OCI-LY3 (cell line): ENCODE data around the gene XK.

Source experiments
- H2AFZ ChIP-seq: fragments of 200-600, 300-600 bp; shearing (Covaris generic); 2 replicates; pipeline ENCODE4 v1.6.0; 2014; ENCODE audit warnings: antibody characterized with exemption, low read depth, low read length
- H3K27ac ChIP-seq: fragments of 200-600, 300-600 bp; sonication (generic); 2 replicates; pipeline ENCODE4 v1.5.1; 2014; ENCODE audit warnings: mild to moderate bottlenecking, low read length, moderate library complexity, mixed read lengths
- H3K27me3 ChIP-seq: fragments of 200-600, 300-600 bp; sonication (generic); 2 replicates; pipeline ENCODE4 v1.6.1; 2014; ENCODE audit warnings: low read depth, low read length, mixed read lengths
- H3K36me3 ChIP-seq: fragments of 200-600, 300-600 bp; sonication (generic); replicated peaks from 2 replicates; pipeline ENCODE3; 2014; ENCODE audit warnings: low read depth, low read length, mixed read lengths
- H3K4me1 ChIP-seq: fragments of 300-600, 200-600 bp; sonication (generic); 2 replicates; pipeline ENCODE4 v1.6.1; 2014; ENCODE audit warnings: low read length, mixed read lengths
- H3K4me2 ChIP-seq: fragments of 200-600, 300-600 bp; sonication (generic); 2 replicates; pipeline ENCODE4 v1.6.1; 2014; ENCODE audit warnings: low read length, mixed read lengths
- H3K4me3 ChIP-seq: fragments of 300-600, 200-600 bp; sonication (generic); 2 replicates; pipeline ENCODE4 v1.5.1; 2014; ENCODE audit warnings: antibody characterized with exemption, mild to moderate bottlenecking, low read length, moderate library complexity
- H3K79me2 ChIP-seq: fragments of 300-600, 200-600 bp; shearing (Covaris generic); 2 replicates; pipeline ENCODE4 v1.6.1; 2014; ENCODE audit warnings: mild to moderate bottlenecking, low read length, mixed read lengths
- H3K9ac ChIP-seq: fragments of 300-600, 200-600 bp; shearing (Covaris generic); 2 replicates; pipeline ENCODE4 v1.6.0; 2014; ENCODE audit warnings: mild to moderate bottlenecking, low read length, moderate library complexity
- H3K9me3 ChIP-seq: fragments of 200-600, 300-600 bp; shearing (Covaris generic); 2 replicates; pipeline ENCODE4 v1.6.1; 2014; ENCODE audit warnings: low read length, mixed read lengths; ENCODE audit not compliant: insufficient read depth
- H4K20me1 ChIP-seq: fragments of 200-600, 300-600 bp; sonication (generic); 2 replicates; pipeline ENCODE4 v1.6.1; 2016; ENCODE audit warnings: low read length, mixed read lengths; ENCODE audit not compliant: insufficient read depth
- EZH2phosphoT487 ChIP-seq: fragments of 200-600 bp; shearing (Covaris generic); IDR thresholded peaks from 2 replicates; pipeline ENCODE4 v1.6.1; 2018; ENCODE audit warnings: antibody characterized with exemption, mixed run types, low read depth
- TF ChIP-seq, protein P1 (sequence below): fragments of 200-600, 300-600 bp; sonication (generic); IDR thresholded peaks from 2 replicates; pipeline ENCODE4 v1.5.1; 2014; ENCODE audit warnings: antibody characterized with exemption, low read length, low read depth

Gene XK

DNA sequence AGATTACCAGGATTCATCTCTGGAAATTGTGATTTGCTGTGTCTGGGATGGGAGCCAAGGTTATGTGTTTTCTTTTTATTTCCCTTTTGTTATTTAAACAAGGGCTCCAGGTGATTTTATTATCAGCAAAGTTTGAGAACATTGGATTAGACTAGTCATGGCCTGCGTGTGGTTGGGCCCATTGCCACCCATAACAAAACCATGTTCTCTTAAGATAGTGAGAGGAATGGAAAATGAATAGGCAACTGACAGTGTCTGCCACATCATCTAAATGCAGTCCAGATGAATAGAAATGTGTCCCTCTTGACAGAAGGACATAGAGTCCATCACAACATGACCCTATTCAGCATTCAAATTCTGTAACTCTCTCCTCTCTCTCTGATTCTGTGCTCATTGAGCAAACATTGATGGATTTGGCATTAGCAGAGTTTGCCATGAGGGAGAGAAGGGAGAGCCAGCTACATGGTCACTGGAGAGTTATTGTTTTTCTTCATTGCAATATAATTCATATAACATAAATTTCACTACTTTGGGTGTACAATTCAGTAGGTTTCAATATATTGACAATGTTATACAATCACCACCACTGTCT is 11.7 kb downstream of the XK start:
- Histone ChIP-seq H3K27ac (no peak overlapping the region), H3K4me3 (no peak overlapping the region), H2AFZ (no peak overlapping the region), H4K20me1 (no peaks in the 10 kb centered on the region), H3K4me1 (no peaks in the 10 kb centered on the region), H3K4me2 (no peak overlapping the region), H3K9ac (no peak overlapping the region), H3K36me3 (no peaks in the 10 kb centered on the region), H3K9me3 (no peaks in the 10 kb centered on the region), H3K27me3 (no peaks in the 10 kb centered on the region), H3K79me2 (no peaks in the 10 kb centered on the region)
- TF ChIP-seq, protein P1, sequence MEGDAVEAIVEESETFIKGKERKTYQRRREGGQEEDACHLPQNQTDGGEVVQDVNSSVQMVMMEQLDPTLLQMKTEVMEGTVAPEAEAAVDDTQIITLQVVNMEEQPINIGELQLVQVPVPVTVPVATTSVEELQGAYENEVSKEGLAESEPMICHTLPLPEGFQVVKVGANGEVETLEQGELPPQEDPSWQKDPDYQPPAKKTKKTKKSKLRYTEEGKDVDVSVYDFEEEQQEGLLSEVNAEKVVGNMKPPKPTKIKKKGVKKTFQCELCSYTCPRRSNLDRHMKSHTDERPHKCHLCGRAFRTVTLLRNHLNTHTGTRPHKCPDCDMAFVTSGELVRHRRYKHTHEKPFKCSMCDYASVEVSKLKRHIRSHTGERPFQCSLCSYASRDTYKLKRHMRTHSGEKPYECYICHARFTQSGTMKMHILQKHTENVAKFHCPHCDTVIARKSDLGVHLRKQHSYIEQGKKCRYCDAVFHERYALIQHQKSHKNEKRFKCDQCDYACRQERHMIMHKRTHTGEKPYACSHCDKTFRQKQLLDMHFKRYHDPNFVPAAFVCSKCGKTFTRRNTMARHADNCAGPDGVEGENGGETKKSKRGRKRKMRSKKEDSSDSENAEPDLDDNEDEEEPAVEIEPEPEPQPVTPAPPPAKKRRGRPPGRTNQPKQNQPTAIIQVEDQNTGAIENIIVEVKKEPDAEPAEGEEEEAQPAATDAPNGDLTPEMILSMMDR, result no peak
- no peak for TF ChIP-seq EZH2phosphoT487

- Histone ChIP-seq H3K79me2 (no peaks in the 10 kb centered on the region), H2AFZ (no peak overlapping the region), H3K9ac (no peak overlapping the region), H3K27me3 (no peaks in the 10 kb centered on the region), H3K4me2 (no peak overlapping the region), H3K36me3 (no peaks in the 10 kb centered on the region), H3K9me3 (no peaks in the 10 kb centered on the region), H3K27ac (no peak overlapping the region), H3K4me1 (no peaks in the 10 kb centered on the region), H4K20me1 (no peaks in the 10 kb centered on the region), H3K4me3 (no peak overlapping the region)
- TF ChIP-seq, protein P1, result no peak
- TF ChIP-seq EZH2phosphoT487, result no peak
These were observed 16.0 kb downstream of the XK start for GRCh38 chrX:37701588-37701987.

GRCh38 chrX:37711991-37712390 is 26.4 kb downstream of the XK start:
- Histone ChIP-seq H3K4me3 (no peak overlapping the region), H3K36me3 (no peaks in the 10 kb centered on the region), H4K20me1 (no peaks in the 10 kb centered on the region), H3K4me2 (no peak overlapping the region), H3K9me3 (no peaks in the 10 kb centered on the region), H3K27ac (no peak overlapping the region), H2AFZ (no peak overlapping the region), H3K4me1 (peaks cover 5% of the 10 kb centered on the region; the same call in 1 of the 2 replicates), H3K79me2 (no peaks in the 10 kb centered on the region), H3K27me3 (no peaks in the 10 kb centered on the region), H3K9ac (no peak overlapping the region)
- TF ChIP-seq EZH2phosphoT487, result no peak
- TF ChIP-seq, protein P1, result no peak

- Histone ChIP-seq H3K4me1 (peaks cover 5% of the 10 kb centered on the region; the same call in 1 of the 2 replicates), H3K9me3 (no peaks in the 10 kb centered on the region), H3K27me3 (no peaks in the 10 kb centered on the region), H3K79me2 (no peaks in the 10 kb centered on the region), H3K27ac (no peak overlapping the region), H3K9ac (no peak overlapping the region), H4K20me1 (no peaks in the 10 kb centered on the region), H3K36me3 (no peaks in the 10 kb centered on the region), H3K4me2 (no peak overlapping the region), H2AFZ (no peak overlapping the region), H3K4me3 (no peak overlapping the region)
- TF ChIP-seq EZH2phosphoT487, result no peak
- TF ChIP-seq, protein P1, result no peak
These were observed 26.9 kb downstream of the XK start for GRCh38 chrX:37712458-37712857.
